ENCODE results near the gene SYT2.

DNA sequence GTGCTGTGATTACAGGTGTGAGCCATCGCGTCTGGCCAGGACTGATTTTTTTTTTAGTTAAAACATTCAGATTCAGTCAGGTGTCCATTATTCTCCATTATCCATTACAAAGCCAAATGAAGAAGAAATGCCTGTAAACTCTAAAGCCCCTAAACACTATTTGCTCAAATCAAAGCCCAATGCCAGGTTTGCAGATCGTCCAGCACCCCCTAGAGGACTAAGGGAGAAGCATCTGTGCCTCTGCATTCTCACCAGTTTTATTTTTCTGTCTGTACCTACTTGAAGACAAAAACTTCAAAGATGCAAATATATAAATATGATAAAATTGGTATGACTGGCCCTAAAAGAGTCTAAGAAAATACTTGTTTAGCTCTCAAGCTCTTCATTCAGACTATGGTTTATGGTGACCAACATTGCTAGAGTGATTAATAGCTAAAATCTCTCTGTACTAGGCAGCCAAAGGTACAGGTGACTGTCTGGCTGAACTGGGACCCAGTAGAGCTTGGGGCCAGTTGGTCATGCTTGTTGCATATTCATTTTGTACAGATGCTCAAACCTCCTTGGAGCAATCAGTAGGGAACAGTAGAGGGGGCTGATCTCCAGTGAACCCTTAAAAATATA is 138.4 kb downstream of the SYT2 start:
- TF ChIP-seq, protein P1, sequence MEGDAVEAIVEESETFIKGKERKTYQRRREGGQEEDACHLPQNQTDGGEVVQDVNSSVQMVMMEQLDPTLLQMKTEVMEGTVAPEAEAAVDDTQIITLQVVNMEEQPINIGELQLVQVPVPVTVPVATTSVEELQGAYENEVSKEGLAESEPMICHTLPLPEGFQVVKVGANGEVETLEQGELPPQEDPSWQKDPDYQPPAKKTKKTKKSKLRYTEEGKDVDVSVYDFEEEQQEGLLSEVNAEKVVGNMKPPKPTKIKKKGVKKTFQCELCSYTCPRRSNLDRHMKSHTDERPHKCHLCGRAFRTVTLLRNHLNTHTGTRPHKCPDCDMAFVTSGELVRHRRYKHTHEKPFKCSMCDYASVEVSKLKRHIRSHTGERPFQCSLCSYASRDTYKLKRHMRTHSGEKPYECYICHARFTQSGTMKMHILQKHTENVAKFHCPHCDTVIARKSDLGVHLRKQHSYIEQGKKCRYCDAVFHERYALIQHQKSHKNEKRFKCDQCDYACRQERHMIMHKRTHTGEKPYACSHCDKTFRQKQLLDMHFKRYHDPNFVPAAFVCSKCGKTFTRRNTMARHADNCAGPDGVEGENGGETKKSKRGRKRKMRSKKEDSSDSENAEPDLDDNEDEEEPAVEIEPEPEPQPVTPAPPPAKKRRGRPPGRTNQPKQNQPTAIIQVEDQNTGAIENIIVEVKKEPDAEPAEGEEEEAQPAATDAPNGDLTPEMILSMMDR (IDR thresholded peaks at IDR 0.05), result peak; percentile 68 to 75 (median 72)
- no peak for TF ChIP-seq POLR2A (IDR thresholded peaks at IDR 0.05)

Measured in gastroesophageal sphincter (tissue), 3 donors.